ENCODE results near the gene AAK1. TPM values are rescaled to one million over a fixed set of nuclear protein-coding genes. Genes with fewer than 3 reads are reported as not detected.

AAK1 gene
- total RNA-seq, 1 experiment from 2014 or later: 30.6 TPM

DNA sequence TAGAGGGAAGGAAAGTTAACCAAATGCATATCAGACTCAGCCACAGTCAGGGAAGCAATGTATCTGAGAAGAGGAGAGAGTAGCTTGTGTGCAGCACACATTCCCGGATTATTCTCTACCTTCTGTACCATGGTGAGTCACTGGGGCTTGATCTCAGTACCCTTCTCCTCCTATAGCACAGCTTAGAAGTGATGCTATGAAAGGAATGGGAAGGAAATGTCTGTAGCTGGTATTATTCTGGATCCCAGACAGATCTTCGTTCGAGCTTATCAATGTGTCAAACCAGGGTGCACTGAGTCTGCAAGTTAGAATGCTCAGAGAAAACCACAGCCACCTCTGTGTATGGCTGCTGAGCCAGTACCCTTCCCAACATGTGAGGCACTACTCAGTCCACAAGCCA lies 118.3 kb downstream of the AAK1 start:
- Histone ChIP-seq H3K4me2 (ENCODE audit: insufficient read depth, insufficient read length, low read length) (peak overlapping the region; percentile 21), H4K8ac (replicated peaks; ENCODE audit: insufficient read length, low read depth, low read length) (no peak overlapping the region), H3K9ac (ENCODE audit: extremely low read depth, insufficient read length, low read length) (no peak overlapping the region), H3K18ac (ENCODE audit: insufficient read length, low read depth, low read length) (no peak overlapping the region), H2BK120ac (ENCODE audit: low read depth, low read length, poor library complexity, severe bottlenecking) (no peak overlapping the region), H2BK20ac (ENCODE audit: low read depth, low read length, poor library complexity, severe bottlenecking) (no peak overlapping the region), H3T11ph (ENCODE audit: low read length) (no peak overlapping the region), H3K14ac (ENCODE audit: insufficient read depth, low read length) (no peak overlapping the region), H4K91ac (ENCODE audit: insufficient read length, low read depth, low read length) (no peak overlapping the region), H4K5ac (ENCODE audit: insufficient read length, low read depth, low read length) (no peak overlapping the region), H4K20me1 (ENCODE audit: control insufficient read depth, insufficient read depth, insufficient read length) (no peaks in the 10 kb centered on the region), H3K9me3 (ENCODE audit: control insufficient read depth, low read depth, low read length) (no peaks in the 10 kb centered on the region), H3K4me1 (ENCODE audit: insufficient read depth, low read length) (peaks cover 10% of the 10 kb centered on the region; the same call in 1 of the 2 replicates), H3K79me1 (ENCODE audit: insufficient read depth, low read depth, low read length, poor library complexity, severe bottlenecking) (no peaks in the 10 kb centered on the region), H2BK5ac (ENCODE audit: insufficient read length, low read length) (no peak overlapping the region), H2BK15ac (ENCODE audit: low read depth, low read length) (no peak overlapping the region), H3K56ac (ENCODE audit: insufficient read length, low read depth, low read length) (no peak overlapping the region), H3K27me3 (ENCODE audit: insufficient read depth, low read length) (no peaks in the 10 kb centered on the region), H2AFZ (ENCODE audit: low read length) (no peak overlapping the region), H3K23me2 (ENCODE audit: insufficient read length, low read depth, low read length, poor library complexity, severe bottlenecking) (no peaks in the 10 kb centered on the region), H2BK12ac (ENCODE audit: insufficient read length, low read depth, low read length) (no peak overlapping the region), H3K79me2 (ENCODE audit: insufficient read depth, low read length) (no peaks in the 10 kb centered on the region), H3K23ac (ENCODE audit: insufficient read length, low read depth, low read length) (no peak overlapping the region), H3K27ac (ENCODE audit: insufficient read length, low read depth, low read length) (no peak overlapping the region), H3K4ac (ENCODE audit: low read depth, low read length) (no peak overlapping the region), H2AK5ac (ENCODE audit: insufficient read length, low read length) (no peak overlapping the region)
- peaks cover 30 to 39% of the 10 kb centered on the region in 2 experiments for H3K4me1 Mint-ChIP-seq
- H3K27me3 Mint-ChIP-seq (ENCODE audit: low read depth): no peaks in the 10 kb centered on the region
- TF ChIP-seq, protein P1, sequence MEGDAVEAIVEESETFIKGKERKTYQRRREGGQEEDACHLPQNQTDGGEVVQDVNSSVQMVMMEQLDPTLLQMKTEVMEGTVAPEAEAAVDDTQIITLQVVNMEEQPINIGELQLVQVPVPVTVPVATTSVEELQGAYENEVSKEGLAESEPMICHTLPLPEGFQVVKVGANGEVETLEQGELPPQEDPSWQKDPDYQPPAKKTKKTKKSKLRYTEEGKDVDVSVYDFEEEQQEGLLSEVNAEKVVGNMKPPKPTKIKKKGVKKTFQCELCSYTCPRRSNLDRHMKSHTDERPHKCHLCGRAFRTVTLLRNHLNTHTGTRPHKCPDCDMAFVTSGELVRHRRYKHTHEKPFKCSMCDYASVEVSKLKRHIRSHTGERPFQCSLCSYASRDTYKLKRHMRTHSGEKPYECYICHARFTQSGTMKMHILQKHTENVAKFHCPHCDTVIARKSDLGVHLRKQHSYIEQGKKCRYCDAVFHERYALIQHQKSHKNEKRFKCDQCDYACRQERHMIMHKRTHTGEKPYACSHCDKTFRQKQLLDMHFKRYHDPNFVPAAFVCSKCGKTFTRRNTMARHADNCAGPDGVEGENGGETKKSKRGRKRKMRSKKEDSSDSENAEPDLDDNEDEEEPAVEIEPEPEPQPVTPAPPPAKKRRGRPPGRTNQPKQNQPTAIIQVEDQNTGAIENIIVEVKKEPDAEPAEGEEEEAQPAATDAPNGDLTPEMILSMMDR (conservative IDR thresholded peaks at IDR 0.05): no peak
- H3K36me3 Mint-ChIP-seq (ENCODE audit: insufficient read depth in 1 of 3, low read depth in 3 of 3): peaks cover 6 to 32% (median 27%) of the 10 kb centered on the region in 3 experiments
- H3K9me3 Mint-ChIP-seq: no peaks in the 10 kb centered on the region
- peak overlapping the region in 1 of 2 experiments; percentile 0; a peak in 1 of 5 replicates for H3K4me3 Mint-ChIP-seq
- peak overlapping the region; percentile 78 to 98 (median 86); a peak in 5 of 7 replicates for H3K27ac Mint-ChIP-seq
- DNase-seq: no peak
- no CpG with 5 or more reads among the region's 3 CpGs for WGBS (ENCODE audit: extremely low coverage, insufficient read length, low lambda C conversion rate)
